Vagina (tissue), 2 donors: ENCODE data around the gene TMEM167B.

Source experiments
- POLR2A ChIP-seq, 2 donors: fragments of 450-650 bp; IDR thresholded peaks; one replicate each; pipeline ENCODE4 v1.6.1; 2017; ENCODE audit warnings: antibody characterized with exemption in 2 of 2, mild to moderate bottlenecking in 2 of 2, moderate library complexity in 2 of 2
- POLR2AphosphoS5 ChIP-seq, 2 donors: sonication (generic); formaldehyde crosslinking; IDR thresholded peaks; one replicate each; pipeline ENCODE4 v1.9.0; 2017; ENCODE audit warnings: antibody characterized with exemption in 2 of 2, mild to moderate bottlenecking in 2 of 2, low read depth in 1 of 2; ENCODE audit not compliant: insufficient read depth in 1 of 2
- TF ChIP-seq, protein P1 (sequence below), 3 experiments: fragments of 450-650 bp in 2 of 3; fragments of 200-600 bp in 1 of 3; sonication (generic) in 1 of 3; IDR thresholded peaks; one replicate each; pipeline ENCODE4 v1.5.1; 2017 to 2019; ENCODE audit warnings: antibody characterized with exemption in 3 of 3, mild to moderate bottlenecking in 2 of 3, moderate library complexity in 2 of 3

DNA sequence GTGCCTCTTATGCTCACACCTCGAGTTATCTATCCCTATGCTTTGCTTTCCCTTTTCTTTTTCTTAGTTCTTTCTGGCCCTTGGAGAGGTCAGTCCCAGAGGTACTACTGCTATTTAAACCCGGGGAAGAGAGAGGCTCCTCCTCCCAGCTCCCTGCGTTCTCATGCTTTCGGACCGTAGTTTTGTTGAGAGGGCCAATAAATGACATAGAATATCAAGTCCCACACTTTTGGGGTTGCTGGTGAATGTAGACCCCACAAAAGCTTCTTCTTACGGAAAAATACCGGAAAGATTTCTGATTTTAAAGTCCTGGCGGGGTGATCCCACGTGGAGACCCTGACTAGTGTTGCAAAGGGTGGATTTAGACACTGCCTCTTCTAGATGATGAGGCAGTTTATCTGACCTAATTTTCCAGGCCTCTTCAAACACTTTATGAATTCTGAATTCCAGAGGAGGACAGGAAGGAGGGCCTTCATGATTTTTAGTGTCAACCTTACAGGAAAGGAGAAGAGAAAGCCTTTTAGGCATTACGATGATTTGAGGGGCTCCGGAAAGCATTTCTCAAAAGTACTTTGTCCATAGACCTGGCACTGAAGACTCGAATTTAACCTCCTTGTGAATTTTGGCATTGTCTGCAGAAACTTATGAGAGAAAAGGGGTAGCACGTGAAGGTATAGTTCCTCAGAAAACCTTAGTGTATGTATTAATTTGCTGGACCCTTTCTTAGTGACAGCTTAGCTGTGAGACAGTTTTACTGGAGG lies 694 bp downstream of the TMEM167B start:
- TF ChIP-seq, protein P1, sequence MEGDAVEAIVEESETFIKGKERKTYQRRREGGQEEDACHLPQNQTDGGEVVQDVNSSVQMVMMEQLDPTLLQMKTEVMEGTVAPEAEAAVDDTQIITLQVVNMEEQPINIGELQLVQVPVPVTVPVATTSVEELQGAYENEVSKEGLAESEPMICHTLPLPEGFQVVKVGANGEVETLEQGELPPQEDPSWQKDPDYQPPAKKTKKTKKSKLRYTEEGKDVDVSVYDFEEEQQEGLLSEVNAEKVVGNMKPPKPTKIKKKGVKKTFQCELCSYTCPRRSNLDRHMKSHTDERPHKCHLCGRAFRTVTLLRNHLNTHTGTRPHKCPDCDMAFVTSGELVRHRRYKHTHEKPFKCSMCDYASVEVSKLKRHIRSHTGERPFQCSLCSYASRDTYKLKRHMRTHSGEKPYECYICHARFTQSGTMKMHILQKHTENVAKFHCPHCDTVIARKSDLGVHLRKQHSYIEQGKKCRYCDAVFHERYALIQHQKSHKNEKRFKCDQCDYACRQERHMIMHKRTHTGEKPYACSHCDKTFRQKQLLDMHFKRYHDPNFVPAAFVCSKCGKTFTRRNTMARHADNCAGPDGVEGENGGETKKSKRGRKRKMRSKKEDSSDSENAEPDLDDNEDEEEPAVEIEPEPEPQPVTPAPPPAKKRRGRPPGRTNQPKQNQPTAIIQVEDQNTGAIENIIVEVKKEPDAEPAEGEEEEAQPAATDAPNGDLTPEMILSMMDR (IDR thresholded peaks at IDR 0.05), result no peak
- TF ChIP-seq POLR2A (IDR thresholded peaks at IDR 0.05) (no peak), POLR2AphosphoS5 (IDR thresholded peaks at IDR 0.05; ENCODE audit: insufficient read depth in 1 of 2, low read depth in 1 of 2) (no peak)
